HPDE6-E6E7 (cell line): ENCODE measurements around the gene DAGLB.
A peak's percentile ranks its signal among the peaks of the same experiment; 100 is the strongest.
"Not testable (repeated sequence)": the region's sequence is repeated elsewhere in the genome, so short reads cannot be mapped to it uniquely, and the experiment has no call there.

Experiments used
- DNase-seq: peaks from one replicate; pipeline ENCODE4 v3.0.0; 2011; ENCODE audit warnings: missing footprints; ENCODE audit errors: extremely low spot score

DAGLB gene

DNA sequence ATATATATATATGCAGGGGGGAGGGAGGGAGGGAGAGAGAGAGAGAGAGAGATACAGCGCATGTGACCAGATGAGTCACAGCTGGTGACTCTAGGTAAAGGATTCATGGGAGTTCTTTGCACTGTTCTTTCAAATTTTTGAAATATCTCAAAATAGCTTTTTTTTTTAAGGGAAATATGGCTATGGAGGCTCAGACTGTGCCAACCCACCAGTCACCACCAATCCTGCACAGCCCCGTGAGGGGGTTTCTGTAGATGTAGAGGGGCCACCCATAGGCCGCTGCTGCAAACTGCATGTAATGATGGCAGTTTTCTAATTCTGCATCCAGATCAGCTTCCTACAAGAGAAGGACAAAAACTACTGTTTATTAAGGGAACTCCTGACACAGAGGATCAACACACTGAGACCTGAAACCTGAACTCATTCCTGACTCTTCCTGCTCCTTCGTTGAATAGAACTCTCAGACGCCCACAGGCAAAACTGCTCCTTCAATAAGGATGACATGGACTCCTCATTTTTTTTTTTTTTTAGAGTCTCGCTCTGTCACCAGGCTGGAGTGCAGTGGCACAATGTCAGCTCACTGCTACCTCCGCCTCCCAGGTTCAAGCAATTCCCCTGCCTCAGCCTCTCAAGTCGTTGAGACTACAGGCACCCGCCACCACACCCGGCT lies 17.3 kb downstream of the DAGLB start:
- peak; percentile 28 for DNase-seq

DNA sequence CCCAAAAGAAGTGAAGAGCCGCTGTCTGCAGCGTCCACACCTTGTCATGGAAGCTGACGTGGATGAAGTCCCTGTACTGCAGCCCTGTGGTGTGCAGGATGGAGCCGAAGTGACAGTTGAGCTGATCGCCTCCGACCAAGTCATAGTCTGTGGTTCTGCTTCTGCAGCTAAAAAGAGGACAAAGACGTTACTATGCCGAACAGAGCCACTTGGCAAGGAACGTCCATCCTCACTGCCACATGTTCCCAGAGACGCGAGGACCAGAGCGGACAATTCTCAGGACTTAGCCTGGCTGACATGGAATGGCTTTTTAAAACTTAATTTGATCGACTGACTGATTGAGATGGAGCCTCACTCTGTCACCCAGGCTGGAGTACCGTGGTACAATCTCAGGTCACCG lies 21.8 kb downstream of the DAGLB start:
- no peak for DNase-seq

DNA sequence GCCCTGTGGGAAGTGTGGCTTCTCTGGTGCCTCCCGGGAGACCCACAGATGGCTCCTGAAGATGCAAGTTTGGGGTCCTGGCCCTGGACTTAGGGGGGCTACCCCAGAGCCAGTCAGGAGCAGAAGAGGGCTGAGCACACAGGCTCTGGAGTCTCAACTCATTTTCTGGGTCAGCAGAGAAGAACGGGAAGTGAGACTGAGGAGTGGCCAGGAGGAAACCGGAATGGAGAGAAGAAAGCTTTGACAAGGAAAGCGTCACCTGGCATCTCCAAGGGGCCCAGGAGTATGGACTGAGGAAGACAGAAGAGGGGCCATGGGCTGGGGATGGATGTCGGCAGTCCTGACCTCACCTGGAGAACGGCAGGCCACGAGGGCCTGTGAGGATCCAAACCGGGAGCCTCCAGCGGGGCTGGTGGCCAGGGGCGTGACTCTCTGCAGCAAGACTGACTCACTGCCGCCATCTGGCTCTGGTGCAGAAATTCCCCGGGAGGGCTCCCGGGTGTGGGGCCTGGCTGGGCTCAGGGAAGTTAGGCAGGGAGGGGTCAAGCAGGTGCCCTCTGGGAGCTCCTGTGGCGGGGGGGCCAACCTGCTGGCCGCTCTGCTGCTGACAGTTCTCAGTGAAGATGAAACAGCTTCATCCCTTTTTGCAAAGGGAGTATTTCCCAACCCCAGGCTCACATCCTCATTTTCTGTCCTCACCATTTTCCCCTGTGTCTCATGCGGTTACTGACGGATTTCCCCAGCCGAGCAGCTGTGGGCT lies 23.6 kb downstream of the DAGLB start:
- DNase-seq: peak; percentile 50

DNA sequence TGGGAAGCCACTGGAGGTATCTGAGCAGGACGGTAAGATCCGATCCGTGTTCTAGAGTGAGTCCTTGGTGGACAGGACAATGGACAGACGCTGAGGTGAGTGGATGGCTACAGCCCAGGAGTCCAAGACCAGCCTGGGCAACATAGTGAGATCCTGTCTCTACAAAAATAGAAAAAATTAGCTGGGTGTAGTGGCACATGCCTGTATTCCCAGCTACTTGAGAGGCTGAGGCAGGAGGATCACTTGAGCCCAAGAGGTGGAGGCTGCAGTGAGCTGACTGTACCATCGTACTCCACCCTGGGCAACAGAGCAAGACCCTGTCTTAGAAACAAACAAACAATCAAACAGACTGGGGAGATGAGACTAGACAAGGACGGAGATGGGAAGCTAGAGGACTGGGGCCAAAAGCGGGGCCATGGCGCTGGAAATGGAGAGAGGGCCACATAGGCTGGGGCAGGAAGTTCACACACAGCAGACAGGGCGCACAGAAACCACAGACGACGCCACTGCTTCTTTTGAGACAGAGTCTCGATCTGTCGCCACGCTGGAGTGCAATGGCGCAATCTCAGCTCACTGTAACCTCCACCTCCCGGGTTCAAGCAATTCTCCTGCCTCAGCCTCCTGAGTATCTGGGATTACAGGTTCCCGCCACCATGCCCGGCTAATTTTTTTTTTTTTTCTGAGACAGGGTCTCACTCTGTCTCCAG lies 24.7 kb downstream of the DAGLB start:
- no peak for DNase-seq

DNA sequence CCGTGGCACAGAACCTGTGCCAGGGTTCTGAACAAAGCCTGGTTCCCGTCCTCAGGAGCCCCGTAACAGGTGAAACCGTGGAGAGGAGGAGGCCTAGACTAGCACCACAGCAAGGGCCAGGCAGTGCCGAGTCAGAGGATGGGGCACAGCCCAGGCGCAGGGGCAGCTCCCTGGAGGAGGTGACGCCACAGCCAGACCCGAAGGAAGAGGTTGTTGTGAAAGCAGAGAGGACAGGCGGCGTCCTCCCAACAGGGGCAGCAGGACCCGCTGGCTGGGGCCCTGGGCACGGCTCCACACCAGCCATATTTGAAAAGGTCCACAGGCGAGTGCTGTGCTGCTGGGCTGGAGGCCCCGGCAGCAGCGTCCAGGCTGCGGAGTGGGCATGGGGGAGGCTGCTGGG lies 25.7 kb downstream of the DAGLB start:
- no peak for DNase-seq

DNA sequence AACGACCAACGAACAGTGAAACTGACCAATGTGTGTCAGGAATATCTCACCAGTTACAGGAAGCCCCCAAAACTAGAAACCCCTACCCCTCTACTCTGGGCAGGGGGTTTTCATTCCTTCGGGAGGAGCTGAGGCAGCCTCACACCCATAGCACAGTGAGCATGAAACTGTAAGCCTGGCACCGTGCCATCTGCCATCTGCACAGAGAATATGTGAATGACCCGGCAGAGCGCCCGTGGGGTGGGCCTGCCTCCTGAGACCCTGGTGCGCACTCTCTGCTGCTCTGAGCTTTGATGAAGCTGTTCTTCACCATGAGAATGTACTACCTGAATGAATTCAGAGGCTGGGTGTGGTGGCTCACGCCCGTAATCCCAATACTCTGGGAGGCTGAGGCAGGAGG lies 27.1 kb downstream of the DAGLB start:
- no peak for DNase-seq

DNA sequence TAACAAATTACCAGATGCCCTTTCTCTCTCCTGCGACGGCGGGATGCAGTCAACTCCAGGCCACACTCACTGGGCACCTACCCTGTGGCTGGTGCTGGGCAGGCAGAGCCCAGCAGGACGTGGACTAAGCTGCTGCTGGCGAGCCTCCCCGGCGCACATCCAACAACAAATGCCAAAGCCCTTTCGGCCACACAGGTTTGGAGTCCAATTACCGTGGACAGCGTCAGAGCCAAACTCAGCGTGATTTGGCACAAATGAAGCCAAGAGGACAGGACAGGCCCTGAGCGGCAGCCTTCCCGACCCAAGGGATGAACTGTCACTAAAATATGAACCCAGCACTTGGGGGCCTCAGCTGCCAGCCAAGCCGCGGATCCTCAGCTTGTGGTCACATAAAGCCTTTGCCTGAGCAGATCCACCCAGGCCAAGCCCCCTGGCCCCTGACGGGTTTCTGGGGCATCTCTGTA lies 28.4 kb downstream of the DAGLB start:
- no peak for DNase-seq

DNA sequence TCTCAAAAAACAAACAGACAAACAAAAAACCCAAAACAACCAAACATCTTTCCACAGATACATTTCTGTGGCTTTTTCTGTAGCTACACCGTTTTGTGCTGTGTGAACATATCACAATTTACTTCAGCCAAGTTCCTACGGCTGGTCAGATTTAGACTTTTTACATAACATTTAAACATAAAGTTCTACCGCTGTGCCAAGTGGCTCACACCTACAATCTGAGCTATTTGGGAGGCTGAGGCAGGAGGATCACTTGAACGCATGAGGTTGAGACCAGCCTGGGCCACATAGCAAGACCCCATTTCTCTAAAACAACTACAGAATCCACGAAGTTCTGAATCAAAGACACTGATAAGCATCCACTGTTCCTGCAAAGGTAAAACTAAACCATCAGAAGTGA lies 30.3 kb downstream of the DAGLB start:
- no peak for DNase-seq

DNA sequence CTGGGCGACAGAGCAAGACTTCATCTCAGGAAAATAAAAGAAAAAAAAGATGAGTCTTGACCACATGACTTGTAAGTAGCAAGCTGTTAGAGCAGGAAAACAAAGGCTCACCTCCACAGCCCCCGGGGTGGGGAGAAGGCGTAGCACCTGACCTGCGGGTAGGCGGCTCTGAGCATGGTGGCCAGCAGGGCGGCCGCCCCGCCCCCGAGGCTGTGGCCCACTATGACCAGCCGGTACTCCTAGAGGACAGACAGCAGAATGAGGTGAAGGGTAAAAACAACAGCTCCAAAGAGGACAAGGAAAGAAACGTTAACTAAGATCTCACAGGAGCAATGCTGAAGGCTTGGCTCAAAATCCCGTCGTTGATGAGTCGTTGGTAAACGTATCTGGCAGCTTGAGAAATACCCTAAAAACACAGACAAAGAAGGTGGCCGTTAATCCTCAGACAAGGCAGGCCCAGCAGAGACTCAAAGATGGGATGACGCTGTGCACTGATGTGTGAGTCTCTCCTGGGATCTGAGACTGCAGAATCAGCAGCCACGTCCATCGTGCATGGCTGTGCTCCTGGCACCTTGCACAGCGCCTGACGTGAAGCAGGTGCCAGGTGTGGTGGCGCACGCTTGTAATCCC lies 31.1 kb downstream of the DAGLB start:
- DNase-seq: no peak

DNA sequence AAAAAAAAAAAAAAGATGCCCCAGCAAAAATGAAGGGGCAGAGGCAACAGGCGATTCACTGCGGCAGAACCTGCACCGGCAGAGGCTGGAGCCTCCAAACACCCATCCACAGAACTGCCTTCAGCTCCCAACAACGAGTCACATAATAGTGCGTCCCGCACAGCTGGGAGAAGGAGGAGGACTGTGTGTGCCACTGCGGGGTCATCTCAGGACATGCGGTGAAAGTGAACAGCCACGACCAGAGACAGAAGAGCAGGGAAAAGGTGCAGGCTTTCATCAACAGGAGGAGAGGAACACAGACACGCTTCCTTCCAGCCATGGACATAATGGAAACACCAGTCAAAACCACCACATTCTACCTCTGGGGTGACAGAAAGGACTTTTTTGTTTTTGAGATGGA lies 34.1 kb downstream of the DAGLB start:
- no peak for DNase-seq

DNA sequence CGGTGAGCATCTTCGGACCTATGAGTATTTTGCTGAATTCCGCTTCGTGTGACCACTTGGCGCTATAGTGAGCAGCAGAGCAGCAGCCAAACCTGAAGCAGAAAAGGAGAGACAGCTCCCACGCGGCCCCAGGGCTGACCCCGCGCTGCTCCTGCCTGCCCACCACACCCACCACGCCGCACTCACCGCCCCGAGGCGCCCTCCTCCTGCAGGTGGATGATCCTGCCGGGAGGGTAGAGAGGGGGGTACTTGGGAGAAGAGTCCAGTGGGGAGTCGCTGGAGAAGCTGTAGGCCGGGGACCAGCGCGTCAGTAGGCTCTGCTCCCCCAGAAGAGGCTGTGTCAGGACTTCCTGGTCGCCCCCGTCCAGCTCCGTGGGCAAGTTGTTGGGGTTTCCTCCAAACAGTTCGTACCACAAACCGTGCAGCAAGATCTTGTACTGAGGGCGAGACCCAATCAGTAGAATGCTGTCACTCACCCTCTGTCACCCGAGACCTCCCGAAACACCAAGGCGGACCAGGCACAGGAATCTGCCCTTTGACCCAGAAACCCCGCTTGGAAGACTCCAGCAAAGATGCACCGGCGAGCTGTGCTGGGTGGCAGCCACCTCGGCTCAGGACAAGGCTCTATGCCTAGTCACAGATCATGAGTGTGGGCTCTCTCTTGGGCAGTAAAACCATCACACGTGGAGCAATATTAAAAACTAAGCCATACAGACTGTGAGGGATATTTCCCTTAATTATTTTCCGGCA lies 37.6 kb downstream of the DAGLB start:
- no peak for DNase-seq

DNA sequence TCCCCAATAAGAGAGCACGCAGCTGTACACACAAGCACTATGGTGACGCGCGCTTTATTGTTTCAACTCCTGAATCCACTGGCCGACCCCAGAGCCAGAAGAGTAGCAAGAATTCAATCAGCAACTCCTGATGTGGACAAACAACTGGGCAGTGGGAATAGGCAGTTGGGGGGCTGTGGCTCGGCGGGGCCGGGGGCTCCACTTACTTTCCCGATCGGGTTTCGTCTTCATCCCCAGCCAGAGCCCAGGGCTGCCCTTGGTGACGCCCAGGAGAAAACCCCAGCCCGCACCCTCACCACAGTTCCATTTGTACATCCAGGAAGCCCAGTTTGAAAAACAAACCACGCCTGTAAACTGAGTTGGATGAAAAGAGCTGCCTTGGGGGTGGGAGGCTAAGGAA lies 38.7 kb downstream of the DAGLB start:
- no peak for DNase-seq

DNA sequence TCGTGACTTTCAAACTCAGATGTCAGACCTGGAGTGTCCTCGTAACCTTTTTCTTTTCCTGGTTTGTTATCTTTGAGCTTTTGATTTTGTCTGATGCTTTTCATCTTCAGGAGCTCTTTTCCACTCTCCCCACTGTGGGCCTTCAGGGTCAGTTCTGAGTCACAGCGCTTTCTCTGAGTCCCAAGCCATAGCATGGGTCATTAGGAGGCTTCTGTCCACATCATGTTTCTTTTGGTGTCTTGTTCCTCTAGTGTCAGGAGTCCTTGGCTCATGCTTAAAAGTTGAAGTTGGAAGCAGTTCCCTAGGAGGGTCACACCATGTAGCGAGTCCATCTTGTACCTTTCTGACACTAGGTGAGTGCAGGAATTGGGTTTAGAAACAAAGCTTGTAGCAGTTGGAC lies 40.3 kb downstream of the DAGLB start:
- DNase-seq: no peak

DNA sequence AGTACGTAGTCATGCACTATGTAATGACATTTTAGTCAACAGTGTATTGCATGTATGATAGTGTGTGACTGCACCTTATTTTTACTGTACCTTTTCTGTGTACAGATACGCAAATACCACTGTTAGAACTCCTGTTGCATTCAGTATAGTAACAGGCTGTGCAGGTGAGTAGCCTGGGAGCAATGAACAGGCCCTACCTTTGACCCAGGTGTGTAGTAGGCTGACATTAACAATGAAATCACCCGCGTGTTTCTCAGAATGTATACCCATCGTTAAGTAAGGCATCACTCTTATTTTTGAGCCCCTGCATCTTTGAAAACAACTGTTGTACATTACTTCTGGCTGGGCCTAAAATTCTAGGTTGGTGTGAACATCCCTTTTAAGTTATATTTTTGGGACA lies 41.6 kb downstream of the DAGLB start:
- no peak for DNase-seq

DNA sequence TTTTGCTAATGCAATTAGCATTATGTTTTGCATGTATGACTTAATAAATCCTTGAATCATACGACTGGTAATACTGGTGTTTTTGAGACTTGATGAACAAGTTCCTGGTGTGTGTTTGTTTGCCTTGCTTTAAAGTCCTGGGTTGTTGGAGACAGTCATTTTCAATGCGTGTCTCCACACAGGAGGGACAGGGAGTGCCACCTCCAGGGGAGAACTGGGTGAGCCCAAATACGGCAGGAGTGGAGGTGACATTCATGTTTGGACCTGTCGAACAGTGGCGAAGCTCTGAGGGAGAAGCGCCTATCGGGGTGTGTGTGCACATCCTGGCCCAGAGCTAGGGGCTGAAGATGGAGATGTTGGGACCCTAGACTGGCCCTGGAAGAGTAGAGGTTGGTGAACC lies 43.8 kb downstream of the DAGLB start:
- DNase-seq: peak; percentile 71

DNA sequence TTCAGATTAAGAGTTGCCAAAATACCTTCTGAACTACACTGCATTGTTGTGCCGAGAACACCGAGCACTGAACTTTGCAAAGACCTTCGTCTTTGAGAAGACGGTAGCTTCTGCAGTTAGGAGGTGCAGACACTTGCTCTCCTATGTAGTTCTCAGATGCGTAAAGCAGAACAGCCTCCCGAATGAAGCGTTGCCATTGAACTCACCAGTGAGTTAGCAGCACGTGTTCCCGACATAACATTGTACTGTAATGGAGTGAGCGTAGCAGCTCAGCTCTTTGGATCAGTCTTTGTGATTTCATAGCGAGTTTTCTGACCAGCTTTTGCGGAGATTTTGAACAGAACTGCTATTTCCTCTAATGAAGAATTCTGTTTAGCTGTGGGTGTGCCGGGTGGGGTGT lies 45.0 kb downstream of the DAGLB start:
- DNase-seq: no peak

DNA sequence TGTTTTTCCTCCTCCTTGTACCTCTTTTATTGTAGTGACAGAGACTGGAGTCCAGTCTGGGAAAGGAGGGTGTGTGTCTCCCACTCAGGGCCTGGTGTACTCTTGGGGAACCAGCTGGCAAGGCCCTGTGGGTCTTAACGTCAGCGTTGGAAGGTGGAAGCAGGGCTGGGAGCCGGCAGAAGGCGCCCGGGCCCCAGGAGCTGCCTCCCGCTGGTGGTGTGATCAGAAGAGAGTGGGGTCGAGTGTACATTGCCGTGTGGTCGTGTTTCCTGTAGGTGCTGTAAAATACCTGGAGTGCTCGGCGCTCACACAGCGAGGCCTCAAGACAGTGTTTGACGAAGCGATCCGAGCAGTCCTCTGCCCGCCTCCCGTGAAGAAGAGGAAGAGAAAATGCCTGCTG lies 45.7 kb downstream of the DAGLB start:
- DNase-seq: no peak

DNA sequence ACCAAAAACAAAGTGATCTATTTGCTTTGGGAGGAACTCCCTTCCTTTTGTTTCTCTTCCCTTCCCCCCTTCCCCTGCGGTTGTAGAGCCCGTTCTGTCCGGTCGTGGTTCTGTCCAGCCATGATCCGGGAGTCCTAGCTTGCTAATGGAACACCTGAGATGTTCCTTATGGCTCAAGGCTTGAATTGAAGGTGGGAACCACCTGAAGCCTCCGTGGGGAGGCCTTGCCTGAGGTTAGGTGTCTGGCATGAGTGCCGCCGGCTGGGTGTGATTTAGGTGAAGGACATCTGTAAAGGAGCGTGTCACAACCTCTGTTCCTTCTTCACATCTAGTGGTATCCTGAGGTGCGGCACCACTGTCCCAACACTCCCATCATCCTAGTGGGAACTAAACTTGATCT lies 46.2 kb downstream of the DAGLB start:
- DNase-seq: no peak

DNA sequence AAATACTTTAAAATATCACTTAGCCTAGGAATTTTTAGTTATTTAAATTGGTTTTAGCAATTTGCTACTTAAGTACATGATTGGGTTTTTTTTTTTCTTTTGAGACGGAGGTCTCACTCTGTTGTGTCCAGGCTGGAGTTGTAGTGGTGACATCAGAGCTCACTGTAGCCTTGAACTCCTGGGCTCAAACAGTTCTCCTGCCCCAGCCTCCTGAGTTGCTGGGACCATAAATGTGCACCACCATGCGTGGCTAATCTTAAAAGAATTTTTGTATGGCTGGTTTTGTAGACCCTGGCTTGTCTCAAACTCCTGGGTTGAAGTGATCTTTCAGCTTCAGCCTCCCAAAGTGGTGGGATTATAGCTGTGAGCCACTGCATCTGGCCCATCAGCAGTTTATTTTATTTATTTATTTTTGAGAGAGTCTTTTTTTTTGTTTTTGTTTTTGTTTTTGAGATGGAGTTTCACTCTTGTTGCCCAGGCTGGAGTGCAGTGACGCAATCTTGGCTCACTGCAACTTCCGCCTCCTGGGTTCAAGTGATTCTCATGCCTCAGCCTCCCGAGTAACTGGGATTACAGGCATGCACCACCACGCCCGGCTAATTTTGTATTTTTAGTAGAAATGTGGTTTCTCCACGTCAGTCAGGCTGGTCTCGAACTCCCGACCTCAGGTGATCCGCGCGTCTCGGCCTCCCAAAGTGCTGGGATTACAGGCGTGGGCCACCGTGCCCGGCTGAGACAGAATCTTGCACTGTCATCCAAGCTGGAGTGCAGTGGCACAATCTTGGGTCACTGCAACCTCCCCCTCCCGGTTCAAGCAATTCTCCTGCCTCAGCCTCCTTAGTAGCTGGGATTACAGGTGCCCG lies 47.3 kb downstream of the DAGLB start:
- not testable (repeated sequence) for DNase-seq

DNA sequence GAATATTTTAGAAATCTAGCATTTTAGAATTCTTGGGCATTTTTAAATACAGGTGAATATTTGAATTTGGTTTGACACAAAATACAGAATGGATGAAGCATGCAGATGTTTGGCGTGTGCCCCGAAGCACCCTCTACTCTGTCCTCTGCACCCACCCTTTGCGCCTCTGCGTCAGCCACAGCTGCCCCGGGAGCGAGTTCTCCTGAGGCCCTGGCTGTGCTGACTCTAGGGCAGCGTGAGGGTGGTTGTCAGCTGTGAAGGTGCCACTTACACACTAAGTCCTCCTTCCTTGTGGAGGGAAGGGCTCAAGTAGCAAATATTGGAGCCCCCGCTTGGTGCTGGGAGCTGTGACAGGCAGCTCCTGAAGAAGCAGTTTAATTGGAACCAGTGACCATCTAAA lies 48.4 kb downstream of the DAGLB start:
- DNase-seq: no peak

DNA sequence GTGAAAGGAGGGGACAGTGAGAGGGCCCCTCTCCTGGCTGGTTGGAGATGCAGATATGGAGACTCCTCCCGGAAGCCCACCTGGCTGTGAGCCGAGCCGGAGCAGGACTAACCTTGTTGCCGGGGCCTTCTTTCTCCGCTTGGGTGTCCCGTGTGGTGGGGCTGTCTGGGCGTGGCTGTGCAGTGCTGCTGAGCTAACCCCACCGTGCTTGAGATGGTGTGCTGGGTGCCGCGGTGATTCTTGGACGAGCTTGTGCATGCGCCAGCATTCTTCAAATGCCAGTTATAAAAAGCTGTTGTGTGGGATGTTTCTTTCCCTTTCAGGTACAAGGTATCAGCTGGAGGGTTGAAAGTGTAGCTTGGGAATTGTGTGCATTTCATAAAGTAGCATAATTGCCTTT lies 48.8 kb downstream of the DAGLB start:
- DNase-seq: peak; percentile 89
